Testis (tissue), 2 donors: ENCODE data around the gene SSBP3.

Source experiments
- CTCF ChIP-seq, 3 experiments: fragments of 450-650 bp in 2 of 3; fragments of 200-600 bp in 1 of 3; sonication (generic) in 1 of 3; IDR thresholded peaks; one replicate each; pipeline ENCODE4 v1.5.1; 2016 to 2019; ENCODE audit warnings: antibody characterized with exemption in 3 of 3, mild to moderate bottlenecking in 2 of 3, moderate library complexity in 1 of 3
- POLR2A ChIP-seq: fragments of 450-650 bp; IDR thresholded peaks from one replicate; pipeline ENCODE4 v1.6.1; 2017; ENCODE audit warnings: antibody characterized with exemption, mild to moderate bottlenecking, moderate library complexity

- TF ChIP-seq CTCF (IDR thresholded peaks at IDR 0.05), result no peak
- no peak for TF ChIP-seq POLR2A
Observed at GRCh38 chr1:54375712-54376429, 30.3 kb downstream of the SSBP3 start.
